K562 (cell line): ENCODE measurements around the gene RASSF3. TPM values are rescaled to one million over a fixed set of nuclear protein-coding genes. Genes with fewer than 3 reads are reported as not detected.

ENCODE experiments used
- ATAC-seq: fragments of 200-7000 bp; cut with Tn5 transposase; 3 replicates; pipeline ENCODE4 v1.9.1; 2020; ENCODE audit warnings: moderate library complexity
- BruUV-seq: library from RNA; stranded (reverse); fragments of 400-500 nt; replicated peaks from 2 replicates; lab custom pipeline; 2021; lab: Mats Ljungman, UMichigan
- CTCF ChIA-PET: fragments of 300-600 bp; formaldehyde crosslinking; extraction: SDS; loops from one replicate; lab custom pipeline; 2021; ENCODE audit warnings: low intra/inter-chr PET ratio; lab: Yijun Ruan, JAX
- POLR2A ChIA-PET: fragments of 300-600, 350-650 bp; sonication (Branson Sonifier 250); formaldehyde crosslinking; extraction: SDS; loops from one replicate; lab custom pipeline; 2021; ENCODE audit warnings: antibody characterized with exemption, inconsistent platforms; lab: Yijun Ruan, JAX
- DNase-seq, 4 experiments: peaks; one replicate each; pipeline versions ENCODE4 v3.0.0 to v3.0.0-alpha.2; 2011 to 2018; ENCODE audit warnings: low spot score in 3 of 4, mixed read lengths in 3 of 4; ENCODE audit errors: extremely low read depth in 1 of 4
- FAIRE-seq: peaks from 2 replicates; lab custom pipeline; 2011; peaks lifted over from hg19 to GRCh38; lab: Jason Lieb, UNC
- H2AFZ ChIP-seq: 2 replicates; pipeline ENCODE4 v1.6.0; 2011; ENCODE audit warnings: low read depth, low read length, control low read depth, inconsistent platforms
- H3K27ac ChIP-seq: fragments of 200-600 bp; 3 replicates; pipeline ENCODE4 v1.8.0; 2011; ENCODE audit warnings: low read depth, mild to moderate bottlenecking, control low read depth, inconsistent platforms, low read length, moderate library complexity, mixed read lengths; ENCODE audit errors: extremely low read depth
- H3K27me3 ChIP-seq, 2 experiments: fragments of 300-600 bp in 1 of 2; 2 replicates in 1 of 2; 3 replicates in 1 of 2; pipeline versions ENCODE4 v1.6.0 to v1.8.0; 2011; ENCODE audit warnings: inconsistent platforms in 2 of 2, low read length in 2 of 2, mild to moderate bottlenecking in 1 of 2, mixed read lengths in 1 of 2, moderate library complexity in 1 of 2; ENCODE audit not compliant: control insufficient read depth in 2 of 2, insufficient read depth in 2 of 2
- H3K36me3 ChIP-seq: fragments of 300-600 bp; 3 replicates; pipeline ENCODE4 v1.8.0; 2011; ENCODE audit warnings: mild to moderate bottlenecking, low read length, inconsistent platforms; ENCODE audit not compliant: control insufficient read depth, insufficient read depth
- H3K4me1 ChIP-seq, 2 experiments: fragments of 200-600 bp in 1 of 2; replicated peaks in 1 of 2; 2 replicates in 1 of 2; 3 replicates in 1 of 2; pipeline versions ENCODE4 v1.5.1 to v1.8.0; 2011; ENCODE audit warnings: inconsistent platforms in 2 of 2, low read length in 2 of 2, mild to moderate bottlenecking in 1 of 2, mixed read lengths in 1 of 2, moderate library complexity in 1 of 2; ENCODE audit not compliant: control insufficient read depth in 2 of 2, insufficient read depth in 2 of 2
- H3K4me2 ChIP-seq: 2 replicates; pipeline ENCODE4 v1.6.1; 2011; ENCODE audit warnings: low read length, control low read depth, inconsistent platforms, mixed read lengths; ENCODE audit not compliant: insufficient read depth
- H3K4me3 ChIP-seq: fragments of 200-600 bp; sonication (generic), shearing (Covaris generic); 2 replicates; pipeline ENCODE4 v1.5.1; 2016; ENCODE audit warnings: control low read depth, inconsistent platforms
- H3K79me2 ChIP-seq: fragments of 200-600 bp; 3 replicates; pipeline ENCODE4 v1.8.0; 2011; ENCODE audit warnings: low read length, inconsistent platforms; ENCODE audit not compliant: control insufficient read depth, insufficient read depth
- H3K9ac ChIP-seq, 2 experiments: 2 replicates each; pipeline versions ENCODE4 v1.6.0 to v1.6.1; 2011; ENCODE audit warnings: low read depth in 2 of 2, low read length in 2 of 2, control low read depth in 1 of 2, inconsistent platforms in 1 of 2, mild to moderate bottlenecking in 1 of 2, mixed read lengths in 1 of 2; ENCODE audit not compliant: insufficient read depth in 1 of 2
- H3K9me1 ChIP-seq: one replicate; pipeline ENCODE4 v1.6.0; 2011; ENCODE audit warnings: inconsistent platforms, mild to moderate bottlenecking, low read length, moderate library complexity; ENCODE audit not compliant: control insufficient read depth, insufficient read depth
- H3K9me3 ChIP-seq: replicated peaks from 2 replicates; pipeline ENCODE4 v1.5.1; 2011; ENCODE audit warnings: low read depth, low read length, inconsistent platforms; ENCODE audit not compliant: control insufficient read depth, insufficient read depth
- H4K20me1 ChIP-seq: replicated peaks from 2 replicates; pipeline ENCODE4 v1.6.1; 2011; ENCODE audit warnings: low read length, inconsistent platforms, mixed read lengths; ENCODE audit not compliant: control insufficient read depth, insufficient read depth
- HIVEP1 ChIP-seq: fragments of 250-450 bp; sonication (Bioruptor Pico); IDR thresholded peaks from 2 replicates; pipeline ENCODE4 v1.4.0; 2020; ENCODE audit warnings: mild to moderate bottlenecking
- MTA1 ChIP-seq: fragments of 450-650 bp; IDR thresholded peaks from 2 replicates; pipeline ENCODE4 v1.6.1; 2017; ENCODE audit warnings: borderline replicate concordance
- NR4A1 ChIP-seq, 2 experiments: fragments of 250-450 bp in 1 of 2; fragments of 450-650 bp in 1 of 2; sonication (Bioruptor Pico) in 1 of 2; IDR thresholded peaks; 2 replicates each; pipeline versions ENCODE4 v1.4.0 to v1.6.1; 2016 to 2020; ENCODE audit warnings: mild to moderate bottlenecking in 2 of 2, missing compliant biosample characterization in 1 of 2, missing genetic modification characterization in 1 of 2, moderate library complexity in 1 of 2
- RBM14 ChIP-seq: fragments of 200-400 bp; formaldehyde crosslinking; IDR thresholded peaks from 2 replicates; pipeline ENCODE4 v1.6.1; 2018; ENCODE audit warnings: low read depth, mild to moderate bottlenecking, low read length, moderate library complexity, borderline replicate concordance; ENCODE audit not compliant: insufficient read depth
- RBM39 ChIP-seq: fragments of 200-400 bp; formaldehyde crosslinking; optimal IDR thresholded peaks from 2 replicates; pipeline ENCODE3; 2018; ENCODE audit warnings: low read depth, low read length
- SMARCA4 ChIP-seq: fragments of 450-650 bp; IDR thresholded peaks from 2 replicates; pipeline ENCODE4 v1.6.1; 2016
- ZNF668 ChIP-seq: fragments of 250-450 bp; sonication (Bioruptor Pico); IDR thresholded peaks from 2 replicates; pipeline ENCODE4 v1.8.0; 2022; ENCODE audit warnings: mild to moderate bottlenecking, inconsistent platforms
- ZNF766 ChIP-seq: fragments of 200-800 bp; sonication (Bioruptor generic); conservative IDR thresholded peaks from 2 replicates; pipeline ENCODE4 v1.6.1; 2016; ENCODE audit warnings: missing genetic modification characterization, missing compliant biosample characterization
- WGBS: fragments of 100-300 bp; shearing (Covaris generic); methylation state at CpG from one replicate; pipeline ENCODE4 v1.1.6; 2016; ENCODE audit warnings: low coverage, mixed read lengths; ENCODE audit not compliant: insufficient coverage; ENCODE audit errors: missing lambda C conversion rate; 5-methylcytosine and 5-hydroxymethylcytosine counted together
- in situ Hi-C: fragments of 300-500 bp; cut with MboI; formaldehyde crosslinking; loops from 4 replicates; pipeline ENCODE4 v1.15.0; 2018; ENCODE audit warnings: inconsistent platforms, mixed read lengths
- intact Hi-C: fragments of 100-400 bp; cut with micrococcal nuclease; formaldehyde crosslinking; loops from 2 replicates; pipeline ENCODE4 v1.14.2; 2022
- polyA plus RNA-seq, 8 experiments: library from polyadenylated mRNA; depleted of rRNA in 4 of 8; stranded (reverse) in 5 of 8; unstranded in 3 of 8; fragments of >200 nt; fragmentation: Nextera tagmentation in 2 of 8; fragmentation: Illumina TruSeq in 1 of 8; extraction: Ambion mirVana in 2 of 8; extraction: Trizol in 1 of 8; gene quantifications; 2 replicates each; pipeline versions ENCODE4 v1.2.1 to v1.2.3, GENCODE V29; 2011 to 2014; ENCODE audit warnings: inconsistent platforms in 1 of 8, missing spikeins in 1 of 8
- total RNA-seq, 7 experiments: library from RNA; depleted of rRNA in 6 of 7; stranded (reverse); fragments of >200 nt in 6 of 7; fragmentation: Illumina TruSeq in 2 of 7; extraction: Trizol in 2 of 7; gene quantifications; 2 replicates each; pipeline versions ENCODE4 v1.2.1 to v1.2.3, GENCODE V29; 2011 to 2021; ENCODE audit warnings: low replicate concordance in 1 of 7
- TF ChIP-seq, protein P1 (sequence below): fragments of 250-450 bp; sonication (Bioruptor Pico); IDR thresholded peaks from 2 replicates; pipeline ENCODE4 v1.4.0; 2020; ENCODE audit warnings: mild to moderate bottlenecking, moderate library complexity
- TF ChIP-seq, protein P2 (sequence below), 2 experiments: fragments of 450-650 bp; conservative IDR thresholded peaks; 2 replicates each; pipeline ENCODE4 v1.6.1; 2017; ENCODE audit warnings: mild to moderate bottlenecking in 2 of 2, moderate library complexity in 2 of 2

The RASSF3 gene
- total and polyA plus RNA-seq, 9 of the 15 experiments (the other 6 are each of a cell fraction or from before 2014, with no cell fraction given) = 3.7 to 39.2 (median 20.2) TPM

DNA sequence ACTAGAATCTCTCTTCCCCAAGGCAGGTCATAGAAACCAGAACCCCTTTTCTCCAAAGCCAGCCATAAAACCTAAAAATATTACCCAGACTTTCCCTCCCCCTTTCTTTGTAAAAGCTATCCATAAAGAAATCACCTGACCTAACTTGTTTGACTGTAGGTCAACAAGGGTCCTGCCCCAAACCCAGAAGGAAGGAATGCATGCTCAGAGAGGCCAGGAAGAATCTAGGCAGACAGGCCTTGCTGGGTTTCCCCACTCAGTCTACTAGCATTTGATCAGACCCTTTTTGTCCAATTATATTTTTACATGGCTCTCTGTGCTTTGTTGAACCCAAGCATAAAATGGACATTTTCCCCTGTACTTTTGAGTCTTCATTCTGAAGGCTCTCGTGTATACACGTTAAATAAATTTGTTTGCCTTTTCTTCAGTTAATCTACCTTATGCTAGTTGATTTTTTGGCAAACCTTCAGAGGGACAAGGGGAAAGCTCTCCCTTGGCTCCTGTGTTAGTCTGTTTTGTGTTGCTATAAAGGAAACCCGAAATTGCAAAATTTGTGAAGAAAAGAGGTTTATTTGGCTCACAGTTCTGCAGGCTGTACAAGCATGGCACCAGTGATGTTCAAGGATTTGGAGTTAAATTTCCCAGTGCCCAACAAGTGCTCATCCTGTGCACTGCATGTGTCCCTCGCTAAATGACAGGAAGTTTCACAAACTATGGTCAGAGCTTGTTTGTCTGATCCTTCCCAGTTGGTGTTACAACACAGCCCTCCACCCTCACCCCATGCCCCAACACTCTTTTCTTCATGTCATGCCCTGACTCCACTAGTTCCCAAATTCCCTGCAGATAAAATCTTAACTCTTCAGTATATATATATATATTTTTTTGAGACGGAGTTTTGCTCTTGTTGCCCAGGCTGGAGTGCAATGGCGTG lies 14.2 kb upstream of the RASSF3 start:
- Histone ChIP-seq H3K9me3 (no peaks in the 10 kb centered on the region), H3K79me2 (no peaks in the 10 kb centered on the region), H2AFZ (no peak overlapping the region), H4K20me1 (no peaks in the 10 kb centered on the region), H3K4me1 (peaks cover 4 to 12% of the 10 kb centered on the region in 2 experiments; a peak in 4 of 5 replicates), H3K27ac (no peak overlapping the region), H3K4me2 (no peak overlapping the region), H3K9me1 (no peaks in the 10 kb centered on the region), H3K4me3 (no peak overlapping the region), H3K9ac (no peak overlapping the region), H3K36me3 (no peaks in the 10 kb centered on the region), H3K27me3 (no peaks in the 10 kb centered on the region)
- TF ChIP-seq RBM39 (no peak), ZNF766 (CRISPR knock-in tag) (peak; percentile 94)
- no peak for DNase-seq
- no TSS peak for BruUV-seq
- ChIA-PET CTCF (no interaction called here), POLR2A (interaction anchor here (0.6 kb wide), 1 partner anchor 86 kb away, joined by 3 read pairs; no protein-coding TSS in a partner anchor)
- in situ Hi-C loops = no loop called here
- intact Hi-C loops = no loop called here
- ATAC-seq = no peak
- FAIRE-seq = no peak
- WGBS = 29% methylated on average over 4 of the region's 6 CpGs

DNA sequence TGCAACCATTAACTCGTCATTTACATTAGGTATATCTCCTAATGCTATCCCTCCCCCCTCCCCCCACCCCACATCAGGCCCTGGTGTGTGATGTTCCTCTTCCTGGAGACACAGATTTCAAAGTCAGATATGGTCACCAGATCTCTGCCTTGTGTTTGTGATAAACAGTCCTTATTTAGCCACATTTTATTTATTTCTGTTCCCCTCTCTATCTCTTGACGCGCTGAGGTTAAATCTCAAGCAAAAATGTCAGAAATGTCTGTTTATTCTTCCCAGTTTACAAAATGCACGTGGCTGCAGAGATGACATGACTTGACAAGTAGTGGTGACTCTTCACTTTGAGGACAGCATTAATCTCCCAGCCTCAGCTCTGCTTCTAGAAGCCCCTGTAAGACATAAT lies 11.5 kb upstream of the RASSF3 start:
- ATAC-seq (peak; percentile 48), DNase-seq (no peak), FAIRE-seq (peak; percentile 32)
- intact Hi-C loops = no loop called here
- POLR2A ChIA-PET = interaction anchor here (1.5 kb wide), 1 partner anchor 11 kb away, joined by 4 read pairs; no protein-coding TSS in a partner anchor
- Histone ChIP-seq H3K4me1 (peaks cover 4 to 12% of the 10 kb centered on the region in 2 experiments; a peak in 4 of 5 replicates), H3K9ac (no peak overlapping the region), H4K20me1 (no peaks in the 10 kb centered on the region), H3K4me2 (no peak overlapping the region; the same call in 1 of the 2 replicates), H3K36me3 (no peaks in the 10 kb centered on the region), H3K9me1 (no peaks in the 10 kb centered on the region), H3K79me2 (no peaks in the 10 kb centered on the region), H2AFZ (peak overlapping the region; percentile 37; the same call in 1 of the 2 replicates), H3K9me3 (no peaks in the 10 kb centered on the region), H3K27me3 (no peaks in the 10 kb centered on the region), H3K27ac (no peak overlapping the region), H3K4me3 (no peak overlapping the region)
- 5% methylated on average over 4 of the region's 4 CpGs for WGBS
- in situ Hi-C loops = no loop called here
- CTCF ChIA-PET = no interaction called here
- BruUV-seq = no TSS peak
- TF ChIP-seq MTA1 (0 out of 2 replicates have a peak, but pooled peaks have one; percentile 26), HIVEP1 (CRISPR knock-in tag) (no peak), ZNF668 (peak; percentile 44; the same call in 1 of the 2 replicates), NR4A1 (CRISPR knock-in tag; IDR thresholded peaks at IDR 0.05) (no peak), NR4A1 (tag; IDR thresholded peaks at IDR 0.05) (0 out of 2 replicates have a peak, but pooled peaks have one; percentile 30), SMARCA4 (peak; percentile 51; the same call in 1 of the 2 replicates), RBM14 (no peak)
- TF ChIP-seq, protein P1, sequence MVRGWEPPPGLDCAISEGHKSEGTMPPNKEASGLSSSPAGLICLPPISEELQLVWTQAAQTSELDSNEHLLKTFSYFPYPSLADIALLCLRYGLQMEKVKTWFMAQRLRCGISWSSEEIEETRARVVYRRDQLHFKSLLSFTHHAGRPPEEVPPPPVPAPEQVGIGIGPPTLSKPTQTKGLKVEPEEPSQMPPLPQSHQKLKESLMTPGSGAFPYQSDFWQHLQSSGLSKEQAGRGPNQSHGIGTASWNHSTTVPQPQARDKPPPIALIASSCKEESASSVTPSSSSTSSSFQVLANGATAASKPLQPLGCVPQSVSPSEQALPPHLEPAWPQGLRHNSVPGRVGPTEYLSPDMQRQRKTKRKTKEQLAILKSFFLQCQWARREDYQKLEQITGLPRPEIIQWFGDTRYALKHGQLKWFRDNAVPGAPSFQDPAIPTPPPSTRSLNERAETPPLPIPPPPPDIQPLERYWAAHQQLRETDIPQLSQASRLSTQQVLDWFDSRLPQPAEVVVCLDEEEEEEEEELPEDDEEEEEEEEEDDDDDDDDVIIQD = no peak
- TF ChIP-seq, protein P2, sequence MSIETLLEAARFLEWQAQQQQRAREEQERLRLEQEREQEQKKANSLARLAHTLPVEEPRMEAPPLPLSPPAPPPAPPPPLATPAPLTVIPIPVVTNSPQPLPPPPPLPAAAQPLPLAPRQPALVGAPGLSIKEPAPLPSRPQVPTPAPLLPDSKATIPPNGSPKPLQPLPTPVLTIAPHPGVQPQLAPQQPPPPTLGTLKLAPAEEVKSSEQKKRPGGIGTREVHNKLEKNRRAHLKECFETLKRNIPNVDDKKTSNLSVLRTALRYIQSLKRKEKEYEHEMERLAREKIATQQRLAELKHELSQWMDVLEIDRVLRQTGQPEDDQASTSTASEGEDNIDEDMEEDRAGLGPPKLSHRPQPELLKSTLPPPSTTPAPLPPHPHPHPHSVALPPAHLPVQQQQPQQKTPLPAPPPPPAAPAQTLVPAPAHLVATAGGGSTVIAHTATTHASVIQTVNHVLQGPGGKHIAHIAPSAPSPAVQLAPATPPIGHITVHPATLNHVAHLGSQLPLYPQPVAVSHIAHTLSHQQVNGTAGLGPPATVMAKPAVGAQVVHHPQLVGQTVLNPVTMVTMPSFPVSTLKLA (conservative IDR thresholded peaks at IDR 0.05) = peak; percentile 88 to 89
